ENCODE results near the gene MACROD1. TPM values are rescaled to one million over a fixed set of nuclear protein-coding genes. Genes with fewer than 3 reads are reported as not detected.
"Not testable (repeated sequence)": the region's sequence is repeated elsewhere in the genome, so short reads cannot be mapped to it uniquely, and the experiment has no call there.

The MACROD1 gene
- total and polyA plus RNA-seq, 2 donors, result 9.8 to 25.1 TPM

- no peak overlapping the region for H3K27ac ChIP-seq (ENCODE audit: low read depth)
- no peak overlapping the region for H3K4me3 ChIP-seq (ENCODE audit: low read depth, low read length)
- no peaks in the 10 kb centered on the region for H3K4me1 ChIP-seq (ENCODE audit: insufficient read depth)
- DNase-seq (ENCODE audit: extremely low spot score), result no peak
- H3K36me3 ChIP-seq (ENCODE audit: insufficient read depth), result no peaks in the 10 kb centered on the region
- 95% methylated on average over 19 of the region's 19 CpGs for WGBS
These were observed 114.6 kb downstream of the MACROD1 start for GRCh38 chr11:64051297-64051696.

- H3K27ac ChIP-seq (ENCODE audit: low read depth), result no peak overlapping the region
- WGBS, result 96% methylated on average over 8 of the region's 8 CpGs
These were observed 116.4 kb downstream of the MACROD1 start for GRCh38 chr11:64049509-64049908.

GRCh38 chr11:64048042-64048854, 117.7 kb downstream of the MACROD1 start:
- H3K4me1 ChIP-seq (ENCODE audit: insufficient read depth), result no peaks in the 10 kb centered on the region
- no peak for DNase-seq (ENCODE audit: extremely low spot score)
- no peak overlapping the region for H3K4me3 ChIP-seq (ENCODE audit: low read depth, low read length)
- 84% methylated on average over 19 of the region's 19 CpGs for WGBS
- no peak overlapping the region for H3K27ac ChIP-seq (ENCODE audit: low read depth)
- no peaks in the 10 kb centered on the region for H3K36me3 ChIP-seq (ENCODE audit: insufficient read depth)

More at GRCh38 chr11:64049509-64049908, 116.4 kb downstream of the MACROD1 start:
- DNase-seq (ENCODE audit: extremely low spot score), result no peak
- H3K4me1 ChIP-seq (ENCODE audit: insufficient read depth), result no peaks in the 10 kb centered on the region
- H3K36me3 ChIP-seq (ENCODE audit: insufficient read depth), result no peaks in the 10 kb centered on the region
- no peak overlapping the region for H3K4me3 ChIP-seq (ENCODE audit: low read depth, low read length)

- WGBS, result 96% methylated on average over 8 of the region's 8 CpGs
- DNase-seq (ENCODE audit: extremely low spot score); H3K27ac ChIP-seq (ENCODE audit: low read depth); H3K4me3 ChIP-seq (ENCODE audit: low read depth, low read length); H3K4me1 ChIP-seq (ENCODE audit: insufficient read depth); H3K36me3 ChIP-seq (ENCODE audit: insufficient read depth): not testable (repeated sequence)
These were observed 118.5 kb downstream of the MACROD1 start for GRCh38 chr11:64047373-64047772.

GRCh38 chr11:64045700-64046099, 120.2 kb downstream of the MACROD1 start:
- Histone ChIP-seq H3K36me3 (ENCODE audit: insufficient read depth) (no peaks in the 10 kb centered on the region), H3K27ac (ENCODE audit: low read depth) (no peak overlapping the region), H3K4me1 (ENCODE audit: insufficient read depth) (no peaks in the 10 kb centered on the region), H3K4me3 (ENCODE audit: low read depth, low read length) (no peak overlapping the region)
- no peak for DNase-seq (ENCODE audit: extremely low spot score)
- WGBS, result 95% methylated on average over 2 of the region's 2 CpGs

GRCh38 chr11:64044730-64045393, 121.1 kb downstream of the MACROD1 start:
- Histone ChIP-seq H3K4me3 (ENCODE audit: low read depth, low read length) (no peak overlapping the region), H3K36me3 (ENCODE audit: insufficient read depth) (no peaks in the 10 kb centered on the region), H3K4me1 (ENCODE audit: insufficient read depth) (no peaks in the 10 kb centered on the region), H3K27ac (ENCODE audit: low read depth) (no peak overlapping the region)
- WGBS, result 76% methylated on average over 18 of the region's 18 CpGs
- no peak for DNase-seq (ENCODE audit: extremely low spot score)

- WGBS, result 88% methylated on average over 5 of the region's 5 CpGs
- H3K36me3 ChIP-seq (ENCODE audit: insufficient read depth), result no peaks in the 10 kb centered on the region
- no peaks in the 10 kb centered on the region for H3K4me1 ChIP-seq (ENCODE audit: insufficient read depth)
- H3K27ac ChIP-seq (ENCODE audit: low read depth), result no peak overlapping the region
- no peak for DNase-seq (ENCODE audit: extremely low spot score)
- no peak overlapping the region for H3K4me3 ChIP-seq (ENCODE audit: low read depth, low read length)
These were observed 122.4 kb downstream of the MACROD1 start for GRCh38 chr11:64043545-64043944.

- H3K27ac ChIP-seq (ENCODE audit: low read depth), result no peak overlapping the region
- H3K4me3 ChIP-seq (ENCODE audit: low read depth, low read length), result no peak overlapping the region
- 76% methylated on average over 4 of the region's 4 CpGs for WGBS
- H3K4me1 ChIP-seq (ENCODE audit: insufficient read depth), result no peaks in the 10 kb centered on the region
- DNase-seq (ENCODE audit: extremely low spot score), result no peak
- no peaks in the 10 kb centered on the region for H3K36me3 ChIP-seq (ENCODE audit: insufficient read depth)
These were observed 123.6 kb downstream of the MACROD1 start for GRCh38 chr11:64042301-64042700.

- no peaks in the 10 kb centered on the region for H3K4me1 ChIP-seq (ENCODE audit: insufficient read depth)
- no peaks in the 10 kb centered on the region for H3K36me3 ChIP-seq (ENCODE audit: insufficient read depth)
- WGBS, result 92% methylated on average over 9 of the region's 9 CpGs
- no peak for DNase-seq (ENCODE audit: extremely low spot score)
- H3K4me3 ChIP-seq (ENCODE audit: low read depth, low read length), result no peak overlapping the region
- no peak overlapping the region for H3K27ac ChIP-seq (ENCODE audit: low read depth)
These were observed 124.1 kb downstream of the MACROD1 start for GRCh38 chr11:64041846-64042245.

- Histone ChIP-seq H3K4me1 (ENCODE audit: insufficient read depth) (no peaks in the 10 kb centered on the region), H3K4me3 (ENCODE audit: low read depth, low read length) (no peak overlapping the region), H3K27ac (ENCODE audit: low read depth) (no peak overlapping the region), H3K36me3 (ENCODE audit: insufficient read depth) (no peaks in the 10 kb centered on the region)
- no peak for DNase-seq (ENCODE audit: extremely low spot score)
- WGBS, result 65% methylated on average over 20 of the region's 20 CpGs
These were observed 125.1 kb downstream of the MACROD1 start for GRCh38 chr11:64040684-64041322.

GRCh38 chr11:64039012-64039665, 126.8 kb downstream of the MACROD1 start:
- H3K4me1 ChIP-seq (ENCODE audit: insufficient read depth), result no peaks in the 10 kb centered on the region
- DNase-seq (ENCODE audit: extremely low spot score), result no peak
- no peak overlapping the region for H3K27ac ChIP-seq (ENCODE audit: low read depth)
- no peak overlapping the region for H3K4me3 ChIP-seq (ENCODE audit: low read depth, low read length)
- WGBS, result 85% methylated on average over 16 of the region's 16 CpGs
- H3K36me3 ChIP-seq (ENCODE audit: insufficient read depth), result no peaks in the 10 kb centered on the region

- H3K4me1 ChIP-seq (ENCODE audit: insufficient read depth), result no peaks in the 10 kb centered on the region
- H3K36me3 ChIP-seq (ENCODE audit: insufficient read depth), result no peaks in the 10 kb centered on the region
- DNase-seq (ENCODE audit: extremely low spot score), result no peak
- 95% methylated on average over 4 of the region's 4 CpGs for WGBS
- no peak overlapping the region for H3K27ac ChIP-seq (ENCODE audit: low read depth)
- H3K4me3 ChIP-seq (ENCODE audit: low read depth, low read length), result no peak overlapping the region
These were observed 127.4 kb downstream of the MACROD1 start for GRCh38 chr11:64038500-64038899.

- DNase-seq (ENCODE audit: extremely low spot score), result no peak
- Histone ChIP-seq H3K36me3 (ENCODE audit: insufficient read depth) (no peaks in the 10 kb centered on the region), H3K27ac (ENCODE audit: low read depth) (no peak overlapping the region), H3K4me1 (ENCODE audit: insufficient read depth) (no peaks in the 10 kb centered on the region), H3K4me3 (ENCODE audit: low read depth, low read length) (no peak overlapping the region)
- 55% methylated on average over 23 of the region's 23 CpGs for WGBS
These were observed 128.8 kb downstream of the MACROD1 start for GRCh38 chr11:64037027-64037634.

Measured in urinary bladder (tissue), 4 donors.